Lower lobe of right lung (tissue), 2 donors: ENCODE data around the gene RCC1. TPM values are rescaled to one million over a fixed set of nuclear protein-coding genes. Genes with fewer than 3 reads are reported as not detected.

ENCODE experiments used
- ATAC-seq, 2 donors: fragments of 200-7000 bp; cut with Tn5 transposase; one replicate each; pipeline ENCODE4 v1.9.1; 2020 to 2022; ENCODE audit warnings: mild to moderate bottlenecking in 2 of 2, moderate library complexity in 2 of 2
- DNase-seq: peaks from one replicate; pipeline ENCODE4 v3.0.0-alpha.2; 2020
- H3K27ac ChIP-seq: fragments of 200-600 bp; one replicate; pipeline ENCODE4 v1.8.0; 2022
- H3K27me3 ChIP-seq: fragments of 200-600 bp; one replicate; pipeline ENCODE4 v1.8.0; 2022; ENCODE audit warnings: low read depth
- H3K36me3 ChIP-seq: fragments of 200-600 bp; one replicate; pipeline ENCODE4 v1.8.0; 2022; ENCODE audit warnings: mild to moderate bottlenecking
- H3K4me1 ChIP-seq: fragments of 200-600 bp; one replicate; pipeline ENCODE4 v1.8.0; 2022
- H3K4me3 ChIP-seq: fragments of 200-600 bp; one replicate; pipeline ENCODE4 v1.8.0; 2022; ENCODE audit warnings: mild to moderate bottlenecking
- H3K9me3 ChIP-seq: fragments of 200-600 bp; one replicate; pipeline ENCODE4 v1.8.0; 2022
- intact Hi-C: fragments of 100-400 bp; cut with DNase I; formaldehyde crosslinking; loops from one replicate; pipeline ENCODE4 v1.11.0; 2022
- total RNA-seq: library from RNA; stranded (reverse); fragmentation: NEBNext Ultra II Directional; extraction: Animal tissue kit (Norgen Biotek cat#: 25700); gene quantifications from one replicate; pipeline ENCODE4 v1.2.1, GENCODE V29; 2021
- TF ChIP-seq, protein P1 (sequence below): fragments of 200-600 bp; IDR thresholded peaks from one replicate; pipeline ENCODE4 v1.8.0; 2022; ENCODE audit warnings: antibody characterized with exemption, mild to moderate bottlenecking
- donor health status: DM: no; HTN: yes; CAD: no; lungs with severe emphysema.

The RCC1 gene
- total RNA-seq, 1 donor from 2014 or later = 29.1 TPM

DNA sequence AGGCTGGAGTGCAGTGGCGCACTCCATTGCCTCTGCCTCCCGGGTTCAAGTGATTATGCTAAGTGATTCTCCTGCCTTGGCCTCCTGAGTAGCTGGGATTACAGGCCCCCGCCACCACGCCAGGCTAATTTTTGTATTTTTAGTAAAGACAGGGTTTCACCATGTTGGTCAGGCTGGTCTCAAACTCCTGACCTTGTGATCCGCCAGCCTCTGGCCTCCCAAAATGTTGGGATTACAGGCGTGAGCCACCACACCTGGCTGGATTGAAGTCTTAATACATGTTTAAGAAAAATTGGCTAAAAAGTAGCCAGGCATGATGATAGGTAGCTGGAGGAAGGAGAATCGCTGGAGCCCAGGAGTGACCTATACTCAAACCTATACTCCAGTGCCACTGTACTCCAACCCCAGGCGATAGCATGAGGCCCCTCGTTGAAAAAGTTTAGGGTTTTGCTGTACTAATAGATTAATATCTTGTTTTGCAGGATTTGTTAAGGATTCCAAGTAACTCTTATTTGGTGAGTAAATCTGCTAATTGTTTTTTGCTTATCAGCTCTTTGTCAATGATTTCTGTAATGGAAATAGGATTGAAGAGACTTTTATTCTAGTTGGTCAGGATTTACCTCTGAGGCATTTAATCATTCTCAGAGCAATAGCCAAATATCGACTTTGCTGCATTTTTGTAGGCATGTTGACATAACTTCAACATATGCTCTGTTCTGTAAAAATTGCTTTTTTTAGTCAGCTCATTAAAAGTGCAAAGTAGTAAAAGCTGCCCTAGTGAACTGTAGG, 2.0 kb downstream of the RCC1 start:
- ATAC-seq = no peak
- TF ChIP-seq, protein P1, sequence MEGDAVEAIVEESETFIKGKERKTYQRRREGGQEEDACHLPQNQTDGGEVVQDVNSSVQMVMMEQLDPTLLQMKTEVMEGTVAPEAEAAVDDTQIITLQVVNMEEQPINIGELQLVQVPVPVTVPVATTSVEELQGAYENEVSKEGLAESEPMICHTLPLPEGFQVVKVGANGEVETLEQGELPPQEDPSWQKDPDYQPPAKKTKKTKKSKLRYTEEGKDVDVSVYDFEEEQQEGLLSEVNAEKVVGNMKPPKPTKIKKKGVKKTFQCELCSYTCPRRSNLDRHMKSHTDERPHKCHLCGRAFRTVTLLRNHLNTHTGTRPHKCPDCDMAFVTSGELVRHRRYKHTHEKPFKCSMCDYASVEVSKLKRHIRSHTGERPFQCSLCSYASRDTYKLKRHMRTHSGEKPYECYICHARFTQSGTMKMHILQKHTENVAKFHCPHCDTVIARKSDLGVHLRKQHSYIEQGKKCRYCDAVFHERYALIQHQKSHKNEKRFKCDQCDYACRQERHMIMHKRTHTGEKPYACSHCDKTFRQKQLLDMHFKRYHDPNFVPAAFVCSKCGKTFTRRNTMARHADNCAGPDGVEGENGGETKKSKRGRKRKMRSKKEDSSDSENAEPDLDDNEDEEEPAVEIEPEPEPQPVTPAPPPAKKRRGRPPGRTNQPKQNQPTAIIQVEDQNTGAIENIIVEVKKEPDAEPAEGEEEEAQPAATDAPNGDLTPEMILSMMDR = no peak
- H3K27ac ChIP-seq = peak overlapping the region; percentile 83
- intact Hi-C loops = no loop called here
- peaks cover 54% of the 10 kb centered on the region for H3K36me3 ChIP-seq
- H3K9me3 ChIP-seq = no peaks in the 10 kb centered on the region
- no peaks in the 10 kb centered on the region for H3K27me3 ChIP-seq
- peak overlapping the region; percentile 90 for H3K4me3 ChIP-seq
- DNase-seq = no peak
- peaks cover 65% of the 10 kb centered on the region for H3K4me1 ChIP-seq

DNA sequence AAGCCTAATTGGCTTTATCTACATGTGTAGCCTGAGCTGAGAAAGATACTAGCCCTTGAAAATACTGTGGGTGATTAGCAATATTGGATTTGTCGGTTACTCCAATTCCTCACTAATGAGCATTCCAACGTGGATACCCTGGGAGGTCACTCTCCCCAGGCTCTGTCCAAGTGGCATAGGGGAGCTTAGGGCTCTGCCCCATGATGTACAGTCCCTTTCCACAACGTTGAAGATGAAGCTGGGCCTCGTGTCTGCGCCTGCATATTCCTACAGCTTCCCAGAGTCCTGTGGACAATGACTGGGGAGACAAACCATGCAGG, 2.6 kb downstream of the RCC1 start:
- H3K27ac ChIP-seq = peak overlapping the region; percentile 83
- no peaks in the 10 kb centered on the region for H3K9me3 ChIP-seq
- intact Hi-C loops = no loop called here
- ATAC-seq (no peak), DNase-seq (no peak)
- no peaks in the 10 kb centered on the region for H3K27me3 ChIP-seq
- TF ChIP-seq, protein P1 = no peak
- H3K4me1 ChIP-seq = peaks cover 68% of the 10 kb centered on the region
- peaks cover 60% of the 10 kb centered on the region for H3K36me3 ChIP-seq
- peak overlapping the region; percentile 90 for H3K4me3 ChIP-seq

DNA sequence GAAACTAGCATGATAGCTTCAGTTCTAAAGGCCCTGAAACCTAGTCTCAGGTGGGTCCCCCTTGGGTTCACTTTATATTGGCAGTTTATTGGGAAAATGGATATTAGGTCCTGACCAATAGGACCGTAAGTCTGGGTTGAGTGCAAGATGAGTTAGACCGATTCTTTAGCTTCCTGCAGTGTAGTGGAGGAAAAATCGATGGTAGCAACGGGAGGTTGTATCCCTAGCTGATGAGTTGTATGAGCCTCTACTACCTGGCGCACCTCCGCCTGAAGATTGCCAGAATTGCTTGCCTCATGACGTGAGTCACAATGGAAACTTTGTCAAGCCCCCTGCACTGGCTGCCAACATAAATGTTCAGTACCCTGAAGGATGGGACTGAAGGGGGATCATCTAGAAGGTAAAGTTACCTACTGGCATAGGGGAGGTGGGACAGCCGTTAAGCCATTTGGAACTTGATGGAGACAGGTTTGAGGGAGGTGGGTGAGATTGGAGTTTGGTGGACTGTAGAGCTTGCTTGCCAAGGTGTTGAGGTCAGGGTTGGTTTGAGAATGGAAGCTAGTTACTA, 3.9 kb downstream of the RCC1 start:
- Histone ChIP-seq H3K27ac (peak overlapping the region; percentile 83), H3K4me3 (peak overlapping the region; percentile 90), H3K36me3 (peaks cover 73% of the 10 kb centered on the region), H3K27me3 (no peaks in the 10 kb centered on the region), H3K4me1 (peaks cover 70% of the 10 kb centered on the region), H3K9me3 (no peaks in the 10 kb centered on the region)
- TF ChIP-seq, protein P1 = no peak
- intact Hi-C loops = no loop called here
- DNase-seq (no peak), ATAC-seq (no peak)

DNA sequence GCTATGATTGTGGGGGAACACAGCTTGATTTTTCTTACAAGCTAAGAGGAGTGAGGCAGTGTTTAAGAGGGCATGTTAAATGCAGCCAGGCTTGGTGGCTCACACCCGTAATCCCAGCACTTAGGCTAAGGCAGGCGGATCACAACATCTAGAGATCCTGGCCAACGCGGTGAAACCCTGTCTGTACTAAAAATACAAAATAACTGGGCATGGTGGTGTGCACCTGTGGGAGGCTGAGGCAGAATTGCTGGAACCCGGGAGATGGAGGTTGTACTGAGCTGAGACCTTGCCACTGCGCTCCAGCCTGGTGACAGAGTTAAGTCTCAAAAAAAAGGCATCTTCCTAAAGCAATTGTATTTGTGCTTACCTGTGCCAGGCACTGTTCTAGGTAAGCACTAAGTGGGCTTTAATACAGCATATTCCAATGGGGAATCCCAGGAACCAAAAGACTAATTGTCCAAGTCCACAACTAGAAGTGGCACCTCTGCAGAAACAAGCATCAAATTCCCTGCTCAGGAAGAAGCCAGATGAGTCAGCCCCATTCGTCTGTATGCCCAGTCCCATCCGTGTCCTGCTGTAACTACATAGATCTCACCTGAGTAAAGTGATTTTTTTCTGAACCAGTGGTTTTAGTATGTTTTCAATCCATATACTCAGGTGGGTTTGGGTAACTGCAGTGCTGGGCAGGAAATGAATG, 4.6 kb downstream of the RCC1 start:
- H3K9me3 ChIP-seq = no peaks in the 10 kb centered on the region
- TF ChIP-seq, protein P1 = no peak
- H3K27ac ChIP-seq = no peak overlapping the region
- DNase-seq = no peak
- H3K27me3 ChIP-seq = no peaks in the 10 kb centered on the region
- intact Hi-C loops = no loop called here
- H3K4me3 ChIP-seq = peak overlapping the region; percentile 90
- ATAC-seq = no peak
- H3K4me1 ChIP-seq = peaks cover 66% of the 10 kb centered on the region
- peaks cover 79% of the 10 kb centered on the region for H3K36me3 ChIP-seq

DNA sequence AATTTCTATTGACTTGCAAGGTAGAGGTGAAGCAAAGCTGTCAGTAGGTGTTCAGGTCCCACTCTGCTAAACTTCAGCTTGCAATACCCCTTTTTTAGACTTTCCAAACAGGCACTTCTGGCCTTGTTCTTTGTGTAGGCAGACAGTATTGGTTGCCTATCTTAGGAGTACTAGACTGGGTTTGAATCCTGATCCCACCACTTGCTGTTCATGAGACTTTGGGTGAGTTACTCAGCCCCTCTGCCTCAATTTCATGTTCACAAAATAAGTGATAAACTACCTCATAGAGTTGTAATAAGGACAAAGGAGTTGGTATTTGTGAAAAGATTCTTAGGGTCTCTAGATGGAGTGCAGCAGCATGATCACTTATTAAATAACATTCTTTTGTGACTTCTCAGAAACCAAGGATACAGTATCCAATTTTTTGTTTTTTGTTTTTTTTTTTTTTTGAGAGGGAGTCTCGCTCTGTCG, 5.2 kb downstream of the RCC1 start:
- no peak overlapping the region for H3K27ac ChIP-seq
- ATAC-seq = no peak
- TF ChIP-seq, protein P1 = no peak
- H3K4me3 ChIP-seq = peak overlapping the region; percentile 90
- H3K4me1 ChIP-seq = peaks cover 66% of the 10 kb centered on the region
- H3K27me3 ChIP-seq = no peaks in the 10 kb centered on the region
- H3K36me3 ChIP-seq = peaks cover 79% of the 10 kb centered on the region
- intact Hi-C loops = no loop called here
- no peaks in the 10 kb centered on the region for H3K9me3 ChIP-seq
- DNase-seq = no peak
